ENCODE results near the gene DEUP1. TPM values are rescaled to one million over a fixed set of nuclear protein-coding genes. Genes with fewer than 3 reads are reported as not detected.
A peak's percentile ranks its signal among the peaks of the same experiment; 100 is the strongest.

The DEUP1 gene
- total and polyA plus RNA-seq, 9 of the 15 experiments (the other 6 are each of a cell fraction or from before 2014, with no cell fraction given) = 1.4 to 10.9 (median 9.3) TPM

DNA sequence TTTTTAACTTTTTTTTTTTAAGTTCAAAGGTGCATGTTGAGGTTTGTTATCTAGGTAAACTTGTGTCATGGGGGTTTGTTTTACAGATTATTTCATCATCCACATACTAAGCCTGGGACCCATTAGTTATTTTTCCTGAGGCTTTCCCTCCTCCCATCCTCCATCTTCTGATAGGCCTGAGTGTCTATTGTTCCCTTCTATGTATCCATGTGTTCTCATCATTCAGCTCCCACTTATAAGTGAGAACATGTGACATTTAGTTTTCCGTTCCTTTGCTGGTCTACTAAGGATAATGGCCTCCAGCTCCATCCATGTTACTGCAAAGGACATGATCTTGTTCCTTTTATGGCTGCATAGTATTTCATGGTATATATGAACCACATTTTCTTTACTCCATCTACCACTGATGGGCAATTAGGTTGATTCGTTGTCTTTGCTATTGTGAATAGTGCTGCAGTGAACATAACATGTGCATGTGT, 14.4 kb downstream of the DEUP1 start (continued):
- no peak for TF ChIP-seq KHSRP (IDR thresholded peaks at IDR 0.05)
- TF ChIP-seq, protein P1, sequence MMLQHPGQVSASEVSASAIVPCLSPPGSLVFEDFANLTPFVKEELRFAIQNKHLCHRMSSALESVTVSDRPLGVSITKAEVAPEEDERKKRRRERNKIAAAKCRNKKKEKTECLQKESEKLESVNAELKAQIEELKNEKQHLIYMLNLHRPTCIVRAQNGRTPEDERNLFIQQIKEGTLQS (IDR thresholded peaks at IDR 0.05) = peak; percentile 89
- TF ChIP-seq, protein P1 (CRISPR knock-in tag; conservative IDR thresholded peaks at IDR 0.05) = no peak
- TF ChIP-seq, protein P2, sequence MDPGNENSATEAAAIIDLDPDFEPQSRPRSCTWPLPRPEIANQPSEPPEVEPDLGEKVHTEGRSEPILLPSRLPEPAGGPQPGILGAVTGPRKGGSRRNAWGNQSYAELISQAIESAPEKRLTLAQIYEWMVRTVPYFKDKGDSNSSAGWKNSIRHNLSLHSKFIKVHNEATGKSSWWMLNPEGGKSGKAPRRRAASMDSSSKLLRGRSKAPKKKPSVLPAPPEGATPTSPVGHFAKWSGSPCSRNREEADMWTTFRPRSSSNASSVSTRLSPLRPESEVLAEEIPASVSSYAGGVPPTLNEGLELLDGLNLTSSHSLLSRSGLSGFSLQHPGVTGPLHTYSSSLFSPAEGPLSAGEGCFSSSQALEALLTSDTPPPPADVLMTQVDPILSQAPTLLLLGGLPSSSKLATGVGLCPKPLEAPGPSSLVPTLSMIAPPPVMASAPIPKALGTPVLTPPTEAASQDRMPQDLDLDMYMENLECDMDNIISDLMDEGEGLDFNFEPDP (CRISPR knock-in tag; IDR thresholded peaks at IDR 0.05) = no peak
- no peak for TF ChIP-seq ZBTB12 (CRISPR knock-in tag; IDR thresholded peaks at IDR 0.05)
- TF ChIP-seq NR2C2 (CRISPR knock-in tag; IDR thresholded peaks at IDR 0.05) = no peak
- TF ChIP-seq NR2C2 (tag; IDR thresholded peaks at IDR 0.05) = peak; percentile 93
- TF ChIP-seq, protein P3, sequence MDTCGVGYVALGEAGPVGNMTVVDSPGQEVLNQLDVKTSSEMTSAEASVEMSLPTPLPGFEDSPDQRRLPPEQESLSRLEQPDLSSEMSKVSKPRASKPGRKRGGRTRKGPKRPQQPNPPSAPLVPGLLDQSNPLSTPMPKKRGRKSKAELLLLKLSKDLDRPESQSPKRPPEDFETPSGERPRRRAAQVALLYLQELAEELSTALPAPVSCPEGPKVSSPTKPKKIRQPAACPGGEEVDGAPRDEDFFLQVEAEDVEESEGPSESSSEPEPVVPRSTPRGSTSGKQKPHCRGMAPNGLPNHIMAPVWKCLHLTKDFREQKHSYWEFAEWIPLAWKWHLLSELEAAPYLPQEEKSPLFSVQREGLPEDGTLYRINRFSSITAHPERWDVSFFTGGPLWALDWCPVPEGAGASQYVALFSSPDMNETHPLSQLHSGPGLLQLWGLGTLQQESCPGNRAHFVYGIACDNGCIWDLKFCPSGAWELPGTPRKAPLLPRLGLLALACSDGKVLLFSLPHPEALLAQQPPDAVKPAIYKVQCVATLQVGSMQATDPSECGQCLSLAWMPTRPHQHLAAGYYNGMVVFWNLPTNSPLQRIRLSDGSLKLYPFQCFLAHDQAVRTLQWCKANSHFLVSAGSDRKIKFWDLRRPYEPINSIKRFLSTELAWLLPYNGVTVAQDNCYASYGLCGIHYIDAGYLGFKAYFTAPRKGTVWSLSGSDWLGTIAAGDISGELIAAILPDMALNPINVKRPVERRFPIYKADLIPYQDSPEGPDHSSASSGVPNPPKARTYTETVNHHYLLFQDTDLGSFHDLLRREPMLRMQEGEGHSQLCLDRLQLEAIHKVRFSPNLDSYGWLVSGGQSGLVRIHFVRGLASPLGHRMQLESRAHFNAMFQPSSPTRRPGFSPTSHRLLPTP (IDR thresholded peaks at IDR 0.05; ENCODE audit: borderline replicate concordance, extremely low read depth, insufficient read length) = no peak
- TF ChIP-seq NFXL1 (CRISPR knock-in tag; IDR thresholded peaks at IDR 0.05) = peak; percentile 82; the same call in 1 of the 2 replicates
- 0 out of 2 replicates have a peak, but pooled peaks have one; percentile 45 for TF ChIP-seq GTF2A2 (tag; IDR thresholded peaks at IDR 0.05)
- TF ChIP-seq ZNF644 (tag; IDR thresholded peaks at IDR 0.05; ENCODE audit: low read depth) = peak; percentile 76; the same call in 1 of the 2 replicates
- TF ChIP-seq SMAD4 (CRISPR knock-in tag; conservative IDR thresholded peaks at IDR 0.05) = peak; percentile 70; the same call in 1 of the 2 replicates
- TF ChIP-seq ATF4 (CRISPR knock-in tag; IDR thresholded peaks at IDR 0.05) = peak; percentile 87
- TF ChIP-seq EP400 (IDR thresholded peaks at IDR 0.05) = peak; percentile 36; the same call in 1 of the 2 replicates
- no peak for TF ChIP-seq ZSCAN29 (IDR thresholded peaks at IDR 0.05)
- peak; percentile 47; the same call in 1 of the 2 replicates for TF ChIP-seq JUND (IDR thresholded peaks at IDR 0.05; ENCODE audit: borderline replicate concordance, low read depth, low read length)
- TF ChIP-seq JUND (tag; IDR thresholded peaks at IDR 0.05; ENCODE audit: borderline replicate concordance, low read depth, low read length) = no peak; the same call in 2 of the 3 replicates
- peak; percentile 21; the same call in 1 of the 2 replicates for TF ChIP-seq POLR2H (tag; IDR thresholded peaks at IDR 0.05; ENCODE audit: low read depth)
- no peak for TF ChIP-seq CREB3L1 (IDR thresholded peaks at IDR 0.05; ENCODE audit: borderline replicate concordance, low read depth)
